GM19395 (cell line): ENCODE results near the gene PCSK5.
"Not testable (repeated sequence)": the region's sequence is repeated elsewhere in the genome, so short reads cannot be mapped to it uniquely, and the experiment has no call there.

ENCODE experiments used
- ATAC-seq: cut with Tn5 transposase; IDR thresholded peaks from one replicate; pipeline ENCODE4 v1.9.1; 2021; ENCODE audit warnings: mild to moderate bottlenecking, moderate library complexity; ENCODE audit not compliant: unreplicated experiment

Gene PCSK5

DNA sequence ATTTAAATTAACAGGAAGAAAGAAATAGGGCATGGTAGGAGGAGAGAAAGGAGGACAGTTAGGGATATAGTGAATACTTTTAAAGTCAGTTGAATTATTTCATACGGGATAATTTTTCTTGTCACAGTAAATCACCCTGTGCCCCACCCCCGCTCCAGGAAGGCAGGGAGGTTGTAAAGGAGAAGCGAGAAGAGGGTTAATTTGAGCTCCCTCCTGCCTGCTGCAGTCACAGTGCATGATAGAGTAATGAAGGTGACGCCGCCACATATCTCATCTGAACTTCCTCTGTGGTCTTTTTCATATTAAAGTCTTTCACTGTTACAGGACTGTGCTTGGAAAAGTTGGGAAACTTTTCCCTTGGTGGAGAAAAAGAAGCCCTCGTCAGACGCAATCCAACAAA, 896 bp upstream of the PCSK5 start:
- no peak for ATAC-seq

DNA sequence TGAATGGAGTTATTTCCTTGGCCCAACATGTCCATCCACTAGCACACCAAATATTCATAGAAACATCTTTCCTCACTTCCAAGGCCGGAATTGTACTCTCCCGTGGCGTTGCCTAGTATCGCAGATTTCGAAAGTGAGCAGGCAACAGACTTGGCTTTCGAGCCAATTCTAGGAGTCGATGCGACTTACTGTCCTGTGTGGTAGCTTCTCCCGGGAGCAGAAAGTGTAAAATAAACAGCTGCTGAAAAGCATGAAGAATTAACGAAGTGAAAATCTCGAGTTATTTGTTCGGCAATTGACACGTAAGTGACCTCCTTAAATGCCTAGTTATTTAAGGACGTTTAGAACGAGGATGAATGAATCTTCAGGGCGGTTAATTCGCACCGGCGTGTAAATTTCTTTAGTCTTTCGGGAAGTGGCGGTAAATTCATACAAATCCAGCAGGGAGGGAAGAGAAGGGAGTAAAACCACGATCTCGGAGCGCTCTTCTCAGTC, 449 bp upstream of the PCSK5 start:
- ATAC-seq = peak; percentile 24

DNA sequence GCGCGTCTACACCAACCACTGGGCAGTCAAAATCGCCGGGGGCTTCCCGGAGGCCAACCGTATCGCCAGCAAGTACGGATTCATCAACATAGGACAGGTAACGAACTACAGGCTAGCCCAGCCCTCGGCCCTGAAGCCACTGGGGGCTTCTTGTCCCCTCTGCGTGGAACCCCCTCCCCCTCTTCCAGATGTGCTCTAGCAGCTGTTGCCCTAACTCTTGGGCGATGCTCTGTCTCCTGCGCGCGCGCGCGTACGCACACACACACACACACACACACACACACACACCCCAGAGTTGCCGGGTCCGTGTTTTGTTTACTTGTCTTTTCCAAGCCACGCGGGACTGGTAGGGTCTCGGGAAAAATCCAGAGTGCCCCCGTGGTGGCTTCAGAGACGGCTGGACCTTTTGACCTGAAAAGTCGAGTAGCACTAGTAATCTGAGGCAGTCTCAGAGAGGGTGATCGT, 836 bp downstream of the PCSK5 start:
- ATAC-seq = peak; percentile 2

DNA sequence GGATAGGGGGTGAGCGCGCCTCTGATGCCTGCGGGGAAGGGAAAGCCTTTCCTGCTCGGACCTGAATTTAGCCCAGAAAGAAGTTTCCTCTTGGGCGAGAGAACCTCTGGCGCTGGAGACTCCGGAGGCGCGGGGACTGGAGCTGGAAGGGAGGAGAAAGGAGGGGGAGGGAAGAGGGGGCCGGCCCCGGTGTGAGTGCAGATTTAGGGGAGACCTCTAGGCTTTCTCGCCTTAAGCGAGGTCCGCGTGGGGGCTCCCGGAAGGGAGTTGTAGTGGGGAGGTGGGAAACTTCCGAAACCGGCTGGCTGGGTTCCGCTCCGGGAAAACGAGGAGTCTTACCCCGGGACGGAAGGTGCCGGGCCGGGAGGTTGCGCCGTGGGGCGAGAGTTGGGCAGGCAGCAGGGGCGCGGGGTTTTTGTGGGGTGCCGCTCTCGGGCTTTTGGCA, 1.3 kb downstream of the PCSK5 start:
- no peak for ATAC-seq

DNA sequence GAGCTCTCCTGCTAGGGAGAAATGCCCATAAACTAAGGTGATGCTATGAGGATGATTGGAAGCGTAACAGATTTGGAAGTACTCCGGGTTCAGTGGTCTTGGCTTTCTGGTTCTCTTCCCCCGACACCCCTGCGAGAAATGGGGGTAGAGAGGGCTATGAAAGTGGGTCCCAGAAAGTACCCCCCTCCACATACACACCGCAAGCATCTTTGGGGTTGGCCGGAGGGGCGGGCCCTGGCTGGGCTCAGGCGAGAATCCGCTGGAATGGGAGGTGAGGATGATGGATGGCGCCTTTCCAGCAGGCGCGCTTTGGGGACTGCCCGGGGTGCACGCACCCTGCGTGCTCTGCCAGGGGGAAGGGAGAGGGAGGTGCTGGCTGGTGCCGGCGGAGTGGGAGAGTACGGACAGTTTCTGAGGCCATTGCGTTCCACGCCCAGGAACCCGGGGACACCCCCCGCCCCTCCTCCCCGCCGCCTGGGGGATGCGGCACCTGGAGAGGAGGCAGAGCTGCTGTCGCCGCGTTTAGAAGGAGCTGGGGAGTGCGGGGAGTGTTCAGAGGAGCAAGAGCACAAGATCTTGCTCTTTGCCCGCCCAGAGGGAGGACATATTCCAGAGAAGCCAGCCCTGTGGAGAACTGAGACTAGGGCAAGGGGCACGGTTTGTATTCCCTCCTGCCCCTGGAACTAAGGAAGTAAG, 1.9 kb downstream of the PCSK5 start:
- ATAC-seq = no peak

DNA sequence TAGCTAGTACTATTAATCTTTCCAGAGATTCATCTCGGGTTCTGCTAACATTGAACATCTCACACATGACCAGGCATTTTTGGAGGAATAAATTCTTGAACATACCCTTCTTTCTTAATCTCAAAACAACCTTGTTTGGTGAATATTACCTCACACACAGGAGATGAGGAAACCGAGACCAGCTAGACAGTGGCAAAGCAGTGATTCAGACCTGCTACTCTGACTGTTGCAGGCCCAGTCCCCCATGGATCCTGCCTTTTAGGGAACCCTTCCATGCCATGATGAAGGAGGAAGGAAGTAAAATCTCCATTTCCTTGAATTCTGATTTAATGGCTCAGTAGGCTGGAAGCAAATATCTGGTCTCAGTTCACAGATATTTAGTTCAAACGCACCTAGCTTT, 2.6 kb downstream of the PCSK5 start:
- ATAC-seq = no peak

DNA sequence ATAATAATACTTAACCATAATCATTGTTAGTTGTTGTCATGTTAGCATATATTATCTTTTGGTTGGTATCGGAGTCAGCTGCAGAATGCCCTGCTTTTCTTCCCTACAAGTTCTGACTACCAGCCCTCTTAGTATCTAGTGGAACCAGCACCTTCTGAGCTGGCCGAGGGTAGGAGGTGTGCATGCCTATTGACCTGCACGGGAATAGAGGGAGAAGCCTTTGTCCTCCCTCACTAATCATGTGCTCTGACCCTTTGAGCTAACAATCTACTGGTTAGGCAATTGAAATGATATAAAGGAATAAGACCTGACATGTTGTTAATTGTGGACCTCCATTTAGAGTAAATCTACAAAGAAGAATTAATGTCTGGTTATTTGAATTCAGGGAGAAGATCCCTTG, 4.1 kb downstream of the PCSK5 start:
- no peak for ATAC-seq

DNA sequence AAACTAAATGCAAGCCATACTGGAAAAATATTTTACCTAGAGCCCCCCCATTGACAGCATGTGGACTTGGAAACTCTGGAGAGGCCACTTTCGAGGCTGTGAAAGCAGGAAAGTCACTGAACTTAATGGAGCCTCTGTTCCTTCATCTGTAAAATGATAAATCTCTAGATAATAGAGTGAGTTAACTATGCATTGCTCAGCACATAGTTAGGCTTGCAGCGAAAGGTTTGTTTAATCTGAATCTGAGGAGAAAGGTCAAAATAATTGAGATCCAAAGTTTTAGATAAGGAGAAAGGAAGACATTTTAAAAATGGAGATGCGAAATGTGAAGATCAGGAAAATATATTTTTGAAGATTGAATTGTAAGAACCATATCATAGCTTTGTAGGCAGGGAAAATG, 4.6 kb downstream of the PCSK5 start:
- ATAC-seq = no peak

DNA sequence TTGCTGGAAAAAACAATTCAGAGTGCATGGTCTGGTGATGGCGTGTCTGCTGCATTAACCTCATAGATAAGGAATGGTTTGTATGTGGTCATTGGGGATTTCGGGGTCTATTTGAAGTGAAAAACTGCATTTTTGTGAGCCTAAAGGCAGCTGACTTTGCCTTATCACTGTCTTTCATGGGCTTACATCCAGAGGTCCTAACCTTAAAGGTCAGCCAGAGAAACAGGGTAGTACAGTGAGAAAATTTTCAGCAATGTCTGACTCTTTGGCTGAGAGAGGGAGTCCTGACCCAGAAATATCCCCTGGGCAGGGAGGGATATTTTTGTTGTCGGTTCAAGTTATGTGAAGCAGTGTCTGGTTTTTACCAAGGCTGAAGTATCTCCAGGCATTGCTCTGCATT, 5.7 kb downstream of the PCSK5 start:
- no peak for ATAC-seq

DNA sequence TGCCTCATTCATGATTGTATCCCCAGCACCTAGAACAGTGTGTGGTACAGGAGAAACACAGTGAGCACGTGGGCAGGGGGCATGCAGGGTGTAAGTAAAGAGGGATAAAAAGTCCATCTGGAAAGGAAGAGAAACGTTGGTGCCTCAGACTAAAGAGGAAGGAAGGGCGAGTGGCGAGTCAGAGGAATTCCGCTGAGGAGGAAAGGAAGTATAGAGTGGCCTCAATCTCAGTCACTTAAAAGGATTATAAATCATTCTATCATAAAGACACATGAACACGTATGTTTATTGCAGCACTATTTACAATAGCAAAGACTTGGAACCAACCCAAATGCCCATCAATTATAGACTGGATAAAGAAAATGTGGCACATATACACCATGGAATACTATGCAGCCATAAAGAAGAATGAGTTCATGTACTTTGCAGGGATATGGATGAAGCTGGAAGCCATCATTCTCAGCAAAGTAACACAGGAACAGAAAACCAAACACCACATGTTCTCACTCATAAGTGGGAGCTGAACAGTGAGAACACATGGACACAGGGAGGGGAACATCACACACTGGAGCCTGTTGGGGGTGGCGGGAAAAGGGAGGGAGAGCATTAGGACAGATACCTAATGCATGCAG, 10.5 kb downstream of the PCSK5 start:
- ATAC-seq = not testable (repeated sequence)

DNA sequence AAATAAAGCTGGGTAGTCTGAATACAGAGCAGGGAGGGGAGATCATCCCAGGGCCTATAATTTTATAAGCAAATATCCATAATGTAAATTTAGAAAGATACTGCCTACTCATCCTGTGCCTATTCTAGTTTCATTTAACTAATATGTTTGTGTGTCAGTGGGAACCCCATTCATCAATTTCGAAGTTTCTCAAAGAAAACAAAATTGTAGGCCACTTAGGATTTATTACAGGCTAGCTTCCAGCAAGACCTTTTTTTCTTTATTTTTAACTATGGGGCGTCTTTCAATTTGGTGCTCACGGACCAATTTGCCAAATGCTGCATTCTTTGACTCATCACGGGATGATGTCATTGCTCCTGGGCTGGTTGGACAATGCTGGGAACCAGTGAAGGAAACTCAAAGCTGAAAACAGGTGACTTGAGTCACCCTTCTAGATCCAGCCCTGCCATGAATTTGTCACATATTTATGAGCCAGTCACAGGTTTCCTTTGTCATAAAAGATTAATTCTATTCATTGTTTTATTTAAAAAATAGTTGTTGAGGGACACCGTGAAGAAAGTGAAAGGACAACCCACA, 13.4 kb downstream of the PCSK5 start:
- no peak for ATAC-seq

DNA sequence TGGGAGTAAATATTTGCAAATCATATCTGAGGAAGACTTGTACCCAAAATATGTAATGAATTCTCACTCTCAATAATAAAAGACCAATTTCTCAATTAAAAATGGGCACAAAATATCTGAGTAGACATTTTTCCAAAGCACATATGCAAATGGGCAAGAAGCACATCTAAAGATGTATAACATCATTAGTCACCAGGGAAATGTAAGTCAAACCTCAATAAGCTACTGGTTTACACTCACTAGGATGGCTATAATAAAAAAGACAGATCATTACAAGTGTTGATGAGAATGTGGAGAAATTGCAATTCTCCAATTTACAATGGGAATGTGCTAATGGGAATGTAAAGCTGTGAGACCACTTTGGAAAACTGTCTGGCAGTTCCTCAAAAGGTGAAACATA, 13.9 kb downstream of the PCSK5 start:
- ATAC-seq = no peak

DNA sequence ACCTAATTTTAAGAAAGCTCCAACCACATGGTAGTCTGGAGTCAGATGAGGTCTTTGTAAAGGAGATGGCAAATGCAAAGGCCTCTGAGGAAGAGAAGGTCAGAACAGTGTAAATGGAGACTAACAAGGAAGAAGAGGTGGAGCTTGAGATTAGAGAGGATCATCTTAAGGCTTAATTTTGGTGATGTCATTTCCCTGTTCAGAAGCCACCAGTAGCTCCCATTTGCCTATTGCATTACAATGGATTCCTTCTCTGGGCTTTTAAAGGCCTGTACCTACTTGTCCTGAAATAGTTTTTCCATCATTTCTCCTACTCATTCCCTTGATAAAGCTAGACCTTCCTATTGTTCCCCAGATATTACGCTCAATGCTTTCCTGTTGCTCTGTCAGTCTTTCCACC, 16.1 kb downstream of the PCSK5 start:
- ATAC-seq = no peak

DNA sequence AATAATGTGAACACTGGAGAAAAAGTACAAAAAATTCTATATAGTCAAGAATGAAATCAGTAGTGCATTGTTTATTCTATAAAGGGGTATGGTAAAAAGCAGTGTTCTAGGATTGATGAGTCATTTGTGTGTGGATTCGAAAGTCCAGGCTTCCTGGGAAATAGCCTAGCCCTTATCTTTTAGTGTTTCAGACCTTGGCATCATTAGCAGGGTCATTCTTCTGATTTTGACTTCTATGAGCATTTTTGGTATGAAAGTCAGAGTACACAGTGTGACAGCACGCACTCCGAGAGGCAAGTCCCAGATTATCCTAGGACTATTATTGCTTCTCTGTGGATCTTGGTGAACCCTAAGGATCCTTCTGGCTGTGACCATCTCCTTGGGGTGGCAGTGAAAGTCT, 16.9 kb downstream of the PCSK5 start:
- ATAC-seq = no peak

DNA sequence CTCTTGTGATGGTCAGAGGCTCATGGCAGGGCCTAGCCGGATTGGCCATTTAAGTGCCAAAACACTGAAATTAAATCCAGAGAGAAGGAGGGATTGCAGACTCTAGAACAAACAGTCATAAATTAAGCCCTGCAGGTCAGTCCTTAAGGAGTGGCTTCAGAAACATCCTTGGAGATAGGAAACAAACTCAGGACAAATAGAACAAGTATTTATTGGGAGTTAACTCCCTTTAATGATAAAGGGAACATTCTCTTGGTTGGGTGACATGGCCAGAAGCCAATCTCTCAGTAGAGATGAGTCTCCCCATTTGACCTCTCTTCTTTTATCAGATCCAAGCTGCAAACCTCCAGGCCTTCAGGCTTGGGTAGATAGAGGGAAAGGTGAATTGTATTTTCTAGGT, 17.4 kb downstream of the PCSK5 start:
- no peak for ATAC-seq

DNA sequence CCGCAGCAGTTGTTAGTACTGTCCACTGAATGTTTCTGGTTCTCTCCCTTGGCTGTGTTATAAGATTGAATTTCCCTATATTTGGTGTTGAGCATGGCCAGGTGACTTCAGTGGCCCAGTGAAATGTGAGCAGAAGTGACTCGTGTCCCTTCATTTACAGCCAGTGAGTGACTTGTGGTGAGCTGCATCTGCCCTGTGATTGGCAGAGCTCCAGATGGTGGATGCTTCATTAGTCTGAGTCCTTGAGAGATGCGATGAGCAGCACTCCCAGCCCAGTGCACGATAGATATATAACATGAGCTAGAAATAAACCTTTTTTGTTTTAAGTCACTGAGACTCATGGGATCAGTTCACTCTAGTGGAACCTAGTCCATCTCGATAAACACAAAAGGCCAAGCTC, 19.3 kb downstream of the PCSK5 start:
- ATAC-seq = no peak

DNA sequence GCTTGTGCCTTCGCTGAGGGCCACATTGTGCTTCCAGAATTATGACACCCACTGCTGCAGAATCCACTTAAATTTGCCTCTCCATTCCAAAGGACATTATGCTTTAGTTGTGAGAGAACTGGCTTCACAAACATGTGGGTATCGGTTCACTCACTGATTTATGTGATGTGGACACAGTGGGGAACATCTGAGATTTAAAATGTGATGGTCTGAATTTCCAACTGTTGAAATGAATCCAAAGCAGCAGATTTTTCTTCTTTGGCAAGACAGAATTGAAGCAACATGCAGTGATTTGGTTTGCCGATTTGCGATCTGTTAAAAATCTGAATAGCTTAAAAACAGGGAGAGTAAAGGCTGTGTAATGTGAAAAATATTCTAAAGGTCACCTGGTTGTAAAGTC, 20.3 kb downstream of the PCSK5 start:
- no peak for ATAC-seq

DNA sequence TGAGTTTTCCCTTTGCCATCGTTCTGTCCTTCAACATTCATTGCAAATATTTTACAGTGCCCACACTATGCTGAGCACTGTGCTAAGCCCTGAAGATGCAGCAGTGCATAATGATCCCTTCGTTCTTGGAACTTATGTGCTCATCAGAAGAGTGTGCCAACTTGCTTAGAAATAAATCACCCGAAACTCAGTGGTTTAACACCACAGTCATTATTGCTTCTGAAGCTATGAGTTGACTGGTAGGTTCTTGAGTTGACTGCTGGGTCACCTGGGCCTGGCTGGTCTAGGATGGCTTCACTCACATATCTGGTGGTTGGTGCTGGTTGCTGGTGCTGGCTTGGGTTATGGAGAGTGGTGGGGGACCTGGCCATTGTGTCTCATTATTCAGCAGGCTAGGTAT, 20.9 kb downstream of the PCSK5 start:
- no peak for ATAC-seq

DNA sequence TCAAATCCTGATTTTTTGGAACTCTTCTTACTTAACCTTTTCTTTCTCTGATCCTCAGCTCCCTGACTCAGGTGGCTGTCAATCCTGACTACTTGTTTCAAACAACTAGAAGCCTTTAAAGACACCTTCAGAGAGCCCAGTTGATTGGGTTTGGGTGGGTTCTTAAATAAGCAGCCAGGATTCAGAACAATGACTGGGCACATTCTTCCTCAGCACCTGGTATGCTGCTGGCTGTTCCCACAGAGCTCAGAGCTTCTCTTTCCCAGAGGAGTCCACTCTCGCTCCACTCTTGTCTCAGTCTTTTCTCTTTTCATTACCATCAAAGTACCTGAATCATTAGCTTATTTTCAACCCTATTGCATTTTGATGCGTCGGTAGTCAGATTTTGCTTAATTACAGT, 22.5 kb downstream of the PCSK5 start:
- ATAC-seq = no peak

DNA sequence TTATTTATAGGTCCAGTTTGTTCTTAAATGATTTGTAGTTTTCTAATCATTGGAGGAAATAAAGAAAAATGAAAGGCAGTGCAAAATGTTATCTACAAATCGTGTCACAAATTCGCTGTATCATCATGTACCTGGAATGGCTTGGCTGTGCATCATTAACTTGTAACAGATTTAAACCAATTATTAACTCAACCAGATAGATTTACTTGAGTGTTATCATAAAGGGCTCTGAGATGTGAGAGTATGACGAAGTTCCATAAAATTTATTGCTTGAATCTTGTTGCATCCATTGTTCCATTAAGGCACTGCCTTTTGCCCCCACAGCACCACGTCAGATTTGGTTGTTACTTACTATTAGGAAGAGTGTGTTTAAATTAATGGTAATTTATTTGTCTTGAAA, 23.5 kb downstream of the PCSK5 start:
- no peak for ATAC-seq

DNA sequence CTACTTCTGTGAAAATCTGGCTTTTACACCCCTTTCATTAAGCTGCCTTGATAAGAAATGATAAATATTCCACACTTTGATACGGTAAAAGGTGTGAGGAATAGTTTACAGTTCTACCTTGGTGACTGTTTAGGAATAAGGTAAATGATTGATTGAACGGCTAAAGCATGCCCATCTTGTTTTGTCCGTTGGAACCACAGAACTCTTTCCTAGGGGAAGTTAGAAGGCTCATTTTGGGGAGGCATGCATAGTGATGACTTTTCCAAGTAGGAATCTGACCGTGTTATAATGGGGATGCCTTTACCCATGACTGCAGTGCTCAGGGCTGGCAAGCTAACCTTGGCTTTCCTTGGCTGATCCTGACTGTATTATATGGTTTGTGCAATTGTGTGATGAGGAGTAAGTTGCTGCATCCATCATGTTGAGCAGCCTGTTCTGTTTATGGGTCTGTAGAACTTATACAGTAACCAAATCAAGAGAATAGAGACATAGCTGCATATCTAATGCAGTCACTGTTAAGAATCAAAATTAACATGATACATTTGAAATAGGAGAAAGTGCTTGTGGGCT, 24.5 kb downstream of the PCSK5 start:
- ATAC-seq = no peak

DNA sequence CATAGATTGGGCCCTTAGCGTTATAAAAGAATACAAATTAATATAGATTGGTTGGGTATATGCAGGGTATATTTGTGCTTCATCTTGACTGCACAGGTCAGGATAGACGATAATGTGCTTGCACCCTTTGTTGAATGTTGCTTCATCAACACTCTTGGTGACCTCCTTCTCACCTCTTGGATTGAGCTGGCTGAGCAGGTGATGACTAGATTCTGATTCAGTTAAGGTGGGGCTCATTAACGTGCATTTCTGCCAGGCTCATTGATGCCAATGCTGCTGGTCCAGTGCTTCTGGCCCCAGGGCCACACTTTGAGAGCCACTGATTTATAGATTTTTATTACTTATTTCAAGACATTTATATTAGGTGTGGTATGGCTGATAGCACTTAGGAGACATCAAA, 27.7 kb downstream of the PCSK5 start:
- ATAC-seq = no peak
